Nephron progenitor cell (in vitro differentiated cells): ENCODE results near the gene LCN15.

ENCODE experiments used
- DNase-seq: peaks from one replicate; pipeline ENCODE4 v3.0.0; 2021
- H3K27ac Mint-ChIP-seq: 2 replicates; pipeline ENCODE4 v1.8.0; 2021; ENCODE audit warnings: mild to moderate bottlenecking, moderate library complexity, mixed read lengths
- H3K27me3 Mint-ChIP-seq: 2 replicates; pipeline ENCODE4 v1.8.0; 2021; ENCODE audit warnings: mild to moderate bottlenecking, low read depth, mixed read lengths; ENCODE audit not compliant: poor library complexity
- H3K36me3 Mint-ChIP-seq: 2 replicates; pipeline ENCODE4 v1.8.0; 2021; ENCODE audit warnings: low read depth, mixed read lengths
- H3K4me1 Mint-ChIP-seq: 2 replicates; pipeline ENCODE4 v1.8.0; 2021; ENCODE audit warnings: mixed read lengths
- H3K4me3 Mint-ChIP-seq: 2 replicates; pipeline ENCODE4 v1.8.0; 2021; ENCODE audit warnings: mild to moderate bottlenecking, moderate library complexity, mixed read lengths
- H3K9me3 Mint-ChIP-seq: 2 replicates; pipeline ENCODE4 v1.8.0; 2021; ENCODE audit warnings: mild to moderate bottlenecking, moderate library complexity, mixed read lengths
- TF ChIP-seq, protein P1 (sequence below): fragments of 200-600 bp; sonication (generic); IDR thresholded peaks from 2 replicates; pipeline ENCODE4 v1.5.0; 2021; ENCODE audit warnings: antibody characterized with exemption

Gene LCN15

DNA sequence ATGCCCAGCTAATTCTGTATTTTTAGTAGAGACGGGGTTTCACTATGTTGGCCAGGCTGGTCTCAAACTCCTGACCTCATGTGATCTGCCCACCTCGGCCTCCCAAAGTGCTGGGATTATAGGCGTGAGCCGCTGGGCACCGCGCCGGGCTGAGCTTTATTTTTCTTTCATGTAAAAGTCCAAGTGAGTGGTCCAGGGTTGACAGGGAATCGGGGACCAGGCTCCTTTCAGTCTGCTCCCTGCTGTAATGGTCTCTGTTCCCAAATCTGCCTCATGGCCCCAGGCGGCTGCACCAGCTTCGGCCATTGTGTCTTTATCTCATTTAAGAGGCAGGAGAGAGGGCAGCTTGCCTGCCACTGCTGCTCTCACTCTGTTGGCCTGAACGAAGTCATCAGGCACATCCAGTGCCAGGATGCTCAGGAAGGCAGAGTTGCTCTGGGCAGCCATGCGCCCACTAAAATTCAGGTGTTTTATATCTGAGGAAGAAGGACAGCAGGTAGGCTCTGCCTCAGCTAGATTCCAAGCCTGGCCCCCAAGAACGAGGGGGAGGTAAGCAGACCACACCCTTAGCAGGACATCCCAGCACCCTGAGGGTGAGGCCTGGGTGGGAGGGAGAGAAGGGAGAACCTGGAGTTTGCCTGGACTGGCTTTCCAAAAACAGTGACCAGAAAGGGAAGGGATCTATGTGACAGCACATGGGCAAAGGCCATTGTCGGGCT is 30.1 kb upstream of the LCN15 start:
- TF ChIP-seq, protein P1, sequence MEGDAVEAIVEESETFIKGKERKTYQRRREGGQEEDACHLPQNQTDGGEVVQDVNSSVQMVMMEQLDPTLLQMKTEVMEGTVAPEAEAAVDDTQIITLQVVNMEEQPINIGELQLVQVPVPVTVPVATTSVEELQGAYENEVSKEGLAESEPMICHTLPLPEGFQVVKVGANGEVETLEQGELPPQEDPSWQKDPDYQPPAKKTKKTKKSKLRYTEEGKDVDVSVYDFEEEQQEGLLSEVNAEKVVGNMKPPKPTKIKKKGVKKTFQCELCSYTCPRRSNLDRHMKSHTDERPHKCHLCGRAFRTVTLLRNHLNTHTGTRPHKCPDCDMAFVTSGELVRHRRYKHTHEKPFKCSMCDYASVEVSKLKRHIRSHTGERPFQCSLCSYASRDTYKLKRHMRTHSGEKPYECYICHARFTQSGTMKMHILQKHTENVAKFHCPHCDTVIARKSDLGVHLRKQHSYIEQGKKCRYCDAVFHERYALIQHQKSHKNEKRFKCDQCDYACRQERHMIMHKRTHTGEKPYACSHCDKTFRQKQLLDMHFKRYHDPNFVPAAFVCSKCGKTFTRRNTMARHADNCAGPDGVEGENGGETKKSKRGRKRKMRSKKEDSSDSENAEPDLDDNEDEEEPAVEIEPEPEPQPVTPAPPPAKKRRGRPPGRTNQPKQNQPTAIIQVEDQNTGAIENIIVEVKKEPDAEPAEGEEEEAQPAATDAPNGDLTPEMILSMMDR: no peak
- Mint-ChIP-seq H3K27me3 (peaks cover 3% of the 10 kb centered on the region), H3K4me3 (peak overlapping the region; percentile 55), H3K4me1 (peaks cover 51% of the 10 kb centered on the region), H3K9me3 (no peaks in the 10 kb centered on the region), H3K27ac (no peak overlapping the region), H3K36me3 (no peaks in the 10 kb centered on the region)
- DNase-seq: no peak

DNA sequence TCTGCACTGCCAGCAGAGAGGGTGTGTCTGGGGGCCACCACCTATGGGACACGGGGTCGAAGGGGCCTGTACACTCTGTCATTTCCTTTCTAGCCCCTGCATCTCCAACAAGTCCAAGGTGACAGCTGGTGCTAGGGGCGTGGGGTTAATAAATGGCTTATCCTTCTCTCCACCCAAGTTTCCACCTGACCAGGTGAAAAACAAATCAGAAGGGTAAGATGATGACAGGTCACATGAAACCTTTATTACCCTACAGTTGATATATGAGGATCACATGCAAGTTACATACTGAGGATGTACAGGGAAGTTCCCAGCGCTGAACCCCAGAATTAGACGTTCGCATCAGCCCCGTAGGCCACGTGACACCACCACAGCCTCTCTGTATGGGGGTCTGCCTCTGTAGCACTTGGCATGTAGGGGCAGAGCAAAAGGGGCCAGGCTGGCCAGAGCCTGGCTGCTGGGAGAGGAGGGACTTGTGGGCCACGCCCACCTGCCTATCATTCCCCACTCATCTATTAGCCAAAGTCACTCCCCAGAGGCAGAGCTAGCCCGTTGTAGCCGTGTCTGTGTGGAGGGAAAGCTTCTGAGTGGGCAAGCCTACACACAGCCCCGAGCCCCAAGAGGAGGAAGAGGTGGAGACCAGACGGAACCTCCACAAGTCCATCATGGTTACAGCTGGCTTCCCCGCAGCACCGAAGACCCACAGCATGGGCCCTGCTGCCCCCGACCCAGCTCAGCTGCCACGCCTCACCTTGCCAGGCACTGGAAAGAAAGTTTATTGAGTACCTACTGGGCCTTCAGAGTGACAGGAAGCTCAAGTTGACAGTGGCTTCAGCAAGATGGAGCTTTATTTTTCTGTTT is 29.0 kb upstream of the LCN15 start:
- DNase-seq: no peak
- H3K27ac Mint-ChIP-seq: no peak overlapping the region

GRCh38 chr9:136792321-136793085 is 28.2 kb upstream of the LCN15 start:
- TF ChIP-seq, protein P1: no peak
- H3K27ac Mint-ChIP-seq: no peak overlapping the region
- peaks cover 69% of the 10 kb centered on the region for H3K4me1 Mint-ChIP-seq
- H3K9me3 Mint-ChIP-seq: no peaks in the 10 kb centered on the region
- no peaks in the 10 kb centered on the region for H3K36me3 Mint-ChIP-seq
- peak overlapping the region; percentile 78 for H3K4me3 Mint-ChIP-seq
- H3K27me3 Mint-ChIP-seq: peaks cover 5% of the 10 kb centered on the region
- DNase-seq: no peak

More for the DNA sequence above, 29.0 kb upstream of the LCN15 start:
- Mint-ChIP-seq H3K36me3 (no peaks in the 10 kb centered on the region), H3K4me3 (no peak overlapping the region), H3K4me1 (peaks cover 62% of the 10 kb centered on the region), H3K27me3 (no peaks in the 10 kb centered on the region), H3K9me3 (no peaks in the 10 kb centered on the region)
- TF ChIP-seq, protein P1: no peak

DNA sequence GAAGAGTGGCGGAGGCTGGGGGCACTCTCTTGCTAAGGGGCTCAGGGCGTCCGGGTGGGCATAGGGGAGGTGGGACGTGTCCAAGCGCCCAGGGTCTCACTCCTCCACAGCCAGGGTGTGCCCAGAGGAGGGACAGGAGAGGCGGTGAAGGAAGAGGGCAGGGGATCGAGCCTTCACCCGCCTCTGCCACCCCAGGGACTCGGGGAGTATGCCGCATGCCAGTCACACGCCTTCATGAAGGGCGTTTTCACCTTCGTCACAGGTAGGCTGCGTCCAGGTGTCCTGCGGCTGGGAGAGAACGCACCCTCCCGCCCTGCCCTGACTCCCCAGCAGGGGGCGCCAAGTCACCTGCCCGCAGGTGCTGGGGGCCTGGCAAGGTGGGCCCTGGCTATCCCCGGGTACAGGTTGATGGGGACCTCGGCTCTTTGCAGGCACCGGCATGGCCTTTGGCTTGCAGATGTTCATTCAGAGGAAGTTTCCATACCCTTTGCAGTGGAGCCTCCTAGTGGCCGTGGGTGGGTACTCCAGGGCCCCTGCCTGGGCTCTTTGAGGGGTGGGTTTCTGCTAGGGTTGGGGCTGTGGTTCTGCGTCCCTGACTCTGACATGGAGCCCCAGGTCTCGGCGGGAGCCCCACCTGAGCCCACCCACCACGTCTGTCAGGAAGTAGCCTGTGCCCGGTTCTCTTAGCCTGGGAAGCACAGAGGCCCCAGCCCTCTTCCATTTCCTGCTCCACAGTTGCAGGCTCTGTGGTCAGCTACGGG is 27.4 kb upstream of the LCN15 start:
- TF ChIP-seq, protein P1: peak; percentile 94
- no peaks in the 10 kb centered on the region for H3K36me3 Mint-ChIP-seq
- peaks cover 64% of the 10 kb centered on the region for H3K4me1 Mint-ChIP-seq
- DNase-seq: peak; percentile 67
- H3K27me3 Mint-ChIP-seq: peaks cover 9% of the 10 kb centered on the region
- H3K27ac Mint-ChIP-seq: no peak overlapping the region
- no peaks in the 10 kb centered on the region for H3K9me3 Mint-ChIP-seq
- H3K4me3 Mint-ChIP-seq: peak overlapping the region; percentile 78
